D721Med (cell line): ENCODE measurements around the gene RANGAP1.

Source experiments
- DNase-seq: peaks from one replicate; pipeline ENCODE4 v3.0.0; 2011; ENCODE audit warnings: low spot score; ENCODE audit not compliant: insufficient read length
- FAIRE-seq: peaks from 2 replicates; lab custom pipeline; 2011; peaks lifted over from hg19 to GRCh38; lab: Jason Lieb, UNC
- CTCF ChIP-seq: IDR thresholded peaks from 2 replicates; pipeline ENCODE4 v1.5.1; 2012; ENCODE audit warnings: mild to moderate bottlenecking, control low read depth; ENCODE audit not compliant: insufficient read depth; ENCODE audit errors: missing control alignments

RANGAP1 gene

GRCh38 chr22:41257696-41258095, 28.3 kb downstream of the RANGAP1 start:
- FAIRE-seq, result no peak
- DNase-seq, result no peak
- TF ChIP-seq CTCF, result no peak

GRCh38 chr22:41256254-41257253, 29.4 kb downstream of the RANGAP1 start:
- TF ChIP-seq CTCF, result no peak
- DNase-seq, result no peak
- FAIRE-seq, result no peak

GRCh38 chr22:41254230-41254629, 31.8 kb downstream of the RANGAP1 start:
- no peak for TF ChIP-seq CTCF
- FAIRE-seq (no peak), DNase-seq (no peak)

GRCh38 chr22:41252365-41252764, 33.6 kb downstream of the RANGAP1 start:
- no peak for DNase-seq
- no peak for FAIRE-seq
- TF ChIP-seq CTCF, result no peak

- TF ChIP-seq CTCF, result no peak
- DNase-seq (no peak), FAIRE-seq (no peak)
Observed at GRCh38 chr22:41250127-41250526, 35.9 kb downstream of the RANGAP1 start.

GRCh38 chr22:41249442-41249841, 36.5 kb downstream of the RANGAP1 start:
- DNase-seq, result no peak
- no peak for TF ChIP-seq CTCF
- FAIRE-seq, result no peak

GRCh38 chr22:41248758-41249157, 37.2 kb downstream of the RANGAP1 start:
- FAIRE-seq (no peak), DNase-seq (no peak)
- TF ChIP-seq CTCF, result no peak
